GM06990 (cell line): ENCODE measurements around the gene SRGAP3.

ENCODE experiments used
- DNase-seq: peaks from one replicate; pipeline ENCODE4 v3.0.0-alpha.2; 2011; ENCODE audit not compliant: insufficient read length; ENCODE audit errors: extremely low read depth
- H3K27me3 ChIP-seq: replicated peaks from 2 replicates; pipeline ENCODE4 v1.6.0; 2011; ENCODE audit warnings: low read length; ENCODE audit not compliant: control insufficient read depth, insufficient read depth
- H3K36me3 ChIP-seq: 2 replicates; pipeline ENCODE4 v1.5.1; 2011; ENCODE audit warnings: low read length; ENCODE audit not compliant: control insufficient read depth, insufficient read depth
- H3K4me3 ChIP-seq: replicated peaks from 2 replicates; pipeline ENCODE4 v1.5.1; 2011; ENCODE audit warnings: low read depth, mild to moderate bottlenecking, control low read depth, low read length
- TF ChIP-seq, protein P1 (sequence below): IDR thresholded peaks from 2 replicates; pipeline ENCODE4 v1.5.1; 2011; ENCODE audit warnings: low read length, control low read depth, mild to moderate bottlenecking, inconsistent platforms; ENCODE audit not compliant: insufficient read depth, poor library complexity, severe bottlenecking

SRGAP3 gene

DNA sequence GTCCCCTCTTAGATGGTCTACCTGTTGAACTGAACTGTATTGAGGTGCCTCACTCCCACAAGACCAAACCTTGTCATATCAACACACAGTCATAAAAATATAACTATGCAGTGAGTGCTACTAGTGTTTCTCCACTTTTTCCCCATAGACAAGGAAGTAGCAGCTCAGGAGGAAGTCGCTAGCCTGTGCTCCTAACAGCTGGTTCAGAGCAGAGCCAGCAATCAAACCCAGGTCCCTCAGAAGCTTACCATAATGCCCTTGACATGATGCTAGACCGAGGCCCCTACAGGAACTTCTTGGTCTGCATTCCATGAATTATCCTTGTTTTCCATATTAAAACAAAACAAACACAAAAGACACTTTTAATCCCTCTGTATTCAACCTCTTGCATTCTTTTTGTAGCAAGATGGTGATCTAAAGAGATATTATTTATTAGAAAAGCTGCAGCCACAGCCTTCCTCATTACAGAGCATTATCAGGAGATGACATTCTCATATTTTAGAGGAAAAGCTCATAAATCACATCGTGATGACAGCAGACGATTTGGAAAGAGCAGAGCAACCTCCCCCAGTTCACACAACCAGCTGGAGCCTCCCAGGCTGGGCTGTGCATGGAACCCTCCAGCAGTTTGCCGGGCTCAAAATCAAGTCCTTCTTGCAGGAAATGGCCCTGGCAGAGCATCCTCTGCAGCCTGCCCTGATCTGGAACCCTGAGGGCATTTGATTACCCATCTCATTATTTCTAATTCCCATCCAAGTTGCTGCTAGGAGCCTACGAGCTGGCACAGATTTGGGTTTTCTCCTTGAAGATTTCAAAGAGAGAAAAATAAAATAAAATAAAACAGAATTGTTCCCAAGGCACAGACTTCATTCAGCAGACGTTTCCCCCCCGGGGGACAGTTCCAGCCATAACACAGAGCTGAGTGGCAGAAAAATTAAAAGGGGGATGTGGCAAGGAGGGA lies 118.8 kb downstream of the SRGAP3 start:
- no peak for DNase-seq
- TF ChIP-seq, protein P1, sequence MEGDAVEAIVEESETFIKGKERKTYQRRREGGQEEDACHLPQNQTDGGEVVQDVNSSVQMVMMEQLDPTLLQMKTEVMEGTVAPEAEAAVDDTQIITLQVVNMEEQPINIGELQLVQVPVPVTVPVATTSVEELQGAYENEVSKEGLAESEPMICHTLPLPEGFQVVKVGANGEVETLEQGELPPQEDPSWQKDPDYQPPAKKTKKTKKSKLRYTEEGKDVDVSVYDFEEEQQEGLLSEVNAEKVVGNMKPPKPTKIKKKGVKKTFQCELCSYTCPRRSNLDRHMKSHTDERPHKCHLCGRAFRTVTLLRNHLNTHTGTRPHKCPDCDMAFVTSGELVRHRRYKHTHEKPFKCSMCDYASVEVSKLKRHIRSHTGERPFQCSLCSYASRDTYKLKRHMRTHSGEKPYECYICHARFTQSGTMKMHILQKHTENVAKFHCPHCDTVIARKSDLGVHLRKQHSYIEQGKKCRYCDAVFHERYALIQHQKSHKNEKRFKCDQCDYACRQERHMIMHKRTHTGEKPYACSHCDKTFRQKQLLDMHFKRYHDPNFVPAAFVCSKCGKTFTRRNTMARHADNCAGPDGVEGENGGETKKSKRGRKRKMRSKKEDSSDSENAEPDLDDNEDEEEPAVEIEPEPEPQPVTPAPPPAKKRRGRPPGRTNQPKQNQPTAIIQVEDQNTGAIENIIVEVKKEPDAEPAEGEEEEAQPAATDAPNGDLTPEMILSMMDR: no peak
- H3K27me3 ChIP-seq: no peaks in the 10 kb centered on the region
- H3K4me3 ChIP-seq: no peak overlapping the region
- no peaks in the 10 kb centered on the region for H3K36me3 ChIP-seq

GRCh38 chr3:9129365-9129764 lies 120.1 kb downstream of the SRGAP3 start:
- Histone ChIP-seq H3K36me3 (no peaks in the 10 kb centered on the region), H3K27me3 (no peaks in the 10 kb centered on the region), H3K4me3 (no peak overlapping the region)
- TF ChIP-seq, protein P1: no peak
- DNase-seq: no peak

GRCh38 chr3:9125278-9125951 lies 124.0 kb downstream of the SRGAP3 start:
- Histone ChIP-seq H3K27me3 (no peaks in the 10 kb centered on the region), H3K36me3 (no peaks in the 10 kb centered on the region), H3K4me3 (no peak overlapping the region)
- TF ChIP-seq, protein P1: no peak
- DNase-seq: no peak

- H3K4me3 ChIP-seq: no peak overlapping the region
- no peak for DNase-seq
- TF ChIP-seq, protein P1: no peak
- no peaks in the 10 kb centered on the region for H3K27me3 ChIP-seq
- no peaks in the 10 kb centered on the region for H3K36me3 ChIP-seq
Measured at GRCh38 chr3:9124730-9125129, 124.7 kb downstream of the SRGAP3 start.

- Histone ChIP-seq H3K4me3 (no peak overlapping the region), H3K27me3 (no peaks in the 10 kb centered on the region), H3K36me3 (no peaks in the 10 kb centered on the region)
- TF ChIP-seq, protein P1: no peak
- DNase-seq: no peak
Measured at GRCh38 chr3:9123840-9124239, 125.6 kb downstream of the SRGAP3 start.
